Upper lobe of right lung (tissue), 1 donor: Measurements from ENCODE around the gene RLBP1. TPM values are rescaled to one million over a fixed set of nuclear protein-coding genes. Genes with fewer than 3 reads are reported as not detected.

Source experiments
- ATAC-seq: fragments of 200-7000 bp; cut with Tn5 transposase; one replicate; pipeline ENCODE4 v1.9.1; 2020; ENCODE audit warnings: mild to moderate bottlenecking, moderate library complexity
- DNase-seq: peaks from one replicate; pipeline ENCODE4 v3.0.0-alpha.2; 2020
- H3K27ac ChIP-seq: fragments of 200-600 bp; one replicate; pipeline ENCODE4 v1.8.0; 2022
- H3K27me3 ChIP-seq: fragments of 200-600 bp; one replicate; pipeline ENCODE4 v1.8.0; 2022; ENCODE audit warnings: mild to moderate bottlenecking
- H3K36me3 ChIP-seq: fragments of 200-600 bp; one replicate; pipeline ENCODE4 v1.8.0; 2022
- H3K4me1 ChIP-seq: fragments of 200-600 bp; one replicate; pipeline ENCODE4 v1.8.0; 2022
- H3K4me3 ChIP-seq: fragments of 200-600 bp; one replicate; pipeline ENCODE4 v1.8.0; 2022; ENCODE audit warnings: mild to moderate bottlenecking
- H3K9me3 ChIP-seq: fragments of 200-600 bp; one replicate; pipeline ENCODE4 v1.8.0; 2022
- CTCF ChIP-seq: fragments of 200-600 bp; IDR thresholded peaks from one replicate; pipeline ENCODE4 v1.8.0; 2022; ENCODE audit warnings: antibody characterized with exemption
- intact Hi-C: fragments of 100-400 bp; cut with DNase I; formaldehyde crosslinking; loops from one replicate; pipeline ENCODE4 v1.11.0; 2022
- total RNA-seq: library from RNA; stranded (reverse); fragmentation: NEBNext Ultra II Directional; extraction: Animal tissue kit (Norgen Biotek cat#: 25700); gene quantifications from one replicate; pipeline ENCODE4 v1.2.1, GENCODE V29; 2021
- donor health status: DM: no; HTN: yes; CAD: no; lungs with severe emphysema.

RLBP1 gene
- total RNA-seq, 1 donor from 2014 or later, result not detected

GRCh38 chr15:89168316-89168833, 53.0 kb downstream of the RLBP1 start:
- ATAC-seq (no peak), DNase-seq (no peak)
- peak overlapping the region; percentile 43 for H3K27ac ChIP-seq
- intact Hi-C loops, result no loop called here
- H3K4me1 ChIP-seq, result peaks cover 48% of the 10 kb centered on the region
- TF ChIP-seq CTCF, result no peak
- H3K9me3 ChIP-seq, result no peaks in the 10 kb centered on the region
- H3K36me3 ChIP-seq, result peaks cover 23% of the 10 kb centered on the region
- no peaks in the 10 kb centered on the region for H3K27me3 ChIP-seq
- no peak overlapping the region for H3K4me3 ChIP-seq

- Histone ChIP-seq H3K27me3 (no peaks in the 10 kb centered on the region), H3K36me3 (peaks cover 21% of the 10 kb centered on the region), H3K4me3 (no peak overlapping the region), H3K9me3 (no peaks in the 10 kb centered on the region), H3K27ac (peak overlapping the region; percentile 43), H3K4me1 (peaks cover 50% of the 10 kb centered on the region)
- DNase-seq (no peak), ATAC-seq (peak; percentile 74)
- intact Hi-C loops, result no loop called here
- TF ChIP-seq CTCF, result no peak
Observed at GRCh38 chr15:89167267-89168176, 53.9 kb downstream of the RLBP1 start.

- no peak overlapping the region for H3K4me3 ChIP-seq
- ATAC-seq (no peak), DNase-seq (no peak)
- H3K4me1 ChIP-seq, result peaks cover 50% of the 10 kb centered on the region
- H3K27me3 ChIP-seq, result no peaks in the 10 kb centered on the region
- no peak for TF ChIP-seq CTCF
- H3K36me3 ChIP-seq, result peaks cover 26% of the 10 kb centered on the region
- intact Hi-C loops, result no loop called here
- no peaks in the 10 kb centered on the region for H3K9me3 ChIP-seq
- H3K27ac ChIP-seq, result no peak overlapping the region
Observed at GRCh38 chr15:89165677-89166076, 55.7 kb downstream of the RLBP1 start.

- Histone ChIP-seq H3K4me1 (peaks cover 50% of the 10 kb centered on the region), H3K36me3 (peaks cover 30% of the 10 kb centered on the region), H3K9me3 (no peaks in the 10 kb centered on the region), H3K27ac (no peak overlapping the region), H3K27me3 (no peaks in the 10 kb centered on the region), H3K4me3 (no peak overlapping the region)
- TF ChIP-seq CTCF, result no peak
- intact Hi-C loops, result no loop called here
- ATAC-seq (no peak), DNase-seq (no peak)
Observed at GRCh38 chr15:89164712-89165211, 56.6 kb downstream of the RLBP1 start.

- intact Hi-C loops, result no loop called here
- peaks cover 50% of the 10 kb centered on the region for H3K4me1 ChIP-seq
- peaks cover 40% of the 10 kb centered on the region for H3K36me3 ChIP-seq
- no peak overlapping the region for H3K27ac ChIP-seq
- TF ChIP-seq CTCF, result no peak
- H3K27me3 ChIP-seq, result no peaks in the 10 kb centered on the region
- DNase-seq (no peak), ATAC-seq (no peak)
- no peak overlapping the region for H3K4me3 ChIP-seq
- no peaks in the 10 kb centered on the region for H3K9me3 ChIP-seq
Observed at GRCh38 chr15:89163271-89164055, 57.9 kb downstream of the RLBP1 start.
